GM18526 (cell line): ENCODE results near the gene CFAP251.

Experiments
- POLR2A ChIP-seq: IDR thresholded peaks from 3 replicates; pipeline ENCODE4 v1.6.1; 2011; ENCODE audit not compliant: insufficient read length; ENCODE audit errors: extremely low read depth

CFAP251 gene

DNA sequence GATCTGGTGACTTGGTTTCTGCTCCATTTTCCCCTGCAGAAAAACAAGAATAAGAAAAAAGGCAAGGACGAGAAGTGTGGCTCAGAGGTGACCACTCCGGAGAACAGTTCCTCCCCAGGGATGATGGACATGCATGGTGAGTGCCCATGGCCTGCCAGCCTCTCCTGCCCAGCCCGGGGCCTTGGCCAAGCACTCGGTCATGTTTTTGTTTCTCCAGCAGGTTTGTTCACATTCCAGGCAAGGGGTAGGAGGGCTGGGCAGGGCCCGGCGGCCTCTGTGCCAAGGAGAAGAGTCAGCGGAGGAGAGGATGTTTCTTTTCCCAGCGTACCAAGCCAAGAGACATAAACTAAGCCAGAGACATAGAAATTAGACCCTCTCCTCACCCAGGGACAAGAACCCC, 116.9 kb downstream of the CFAP251 start:
- no peak for TF ChIP-seq POLR2A

GRCh38 chr12:122036153-122036552, 117.8 kb downstream of the CFAP251 start:
- no peak for TF ChIP-seq POLR2A

DNA sequence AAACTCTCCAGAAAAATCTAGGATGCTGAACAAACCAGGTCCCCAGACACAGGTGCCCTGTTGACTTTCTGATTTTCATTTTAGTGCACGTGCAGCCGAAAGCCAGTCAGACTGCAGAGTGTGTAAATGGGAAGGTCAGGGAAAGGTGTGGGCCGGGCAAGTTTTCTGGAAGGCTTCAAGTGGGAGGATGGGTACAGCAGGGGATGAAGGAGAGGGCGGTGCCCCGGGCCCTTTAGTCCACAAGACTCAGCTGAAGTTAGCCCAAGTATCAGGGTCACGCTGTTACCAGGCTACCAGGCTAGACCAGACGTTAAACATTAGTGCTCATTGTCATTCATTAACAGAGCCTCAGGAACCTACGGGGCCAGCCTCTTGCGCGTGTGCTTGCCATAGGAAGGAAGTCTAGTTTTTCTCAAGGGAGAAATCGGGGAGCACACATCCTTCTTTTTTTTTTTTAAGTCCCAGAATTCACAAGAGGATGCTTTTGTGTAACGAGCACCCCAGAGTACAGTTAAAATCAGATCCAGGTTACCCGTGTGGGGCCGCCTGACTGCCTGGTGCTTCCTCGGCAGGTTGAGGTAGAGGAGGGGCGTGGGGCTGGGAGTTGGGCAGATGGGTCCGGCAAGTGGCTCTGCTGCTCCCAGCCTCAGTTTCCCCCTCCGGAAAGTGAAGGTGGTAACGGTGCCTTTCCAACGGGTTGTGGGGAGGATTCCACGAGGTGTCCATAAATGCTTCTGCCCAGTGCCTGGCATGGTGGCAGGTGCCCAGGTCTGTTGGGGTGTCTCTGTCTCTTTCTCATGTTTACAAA, 122.4 kb downstream of the CFAP251 start:
- TF ChIP-seq POLR2A: no peak

- no peak for TF ChIP-seq POLR2A
These were observed 124.5 kb downstream of the CFAP251 start for GRCh38 chr12:122042910-122043309.

- TF ChIP-seq POLR2A: no peak
These were observed 125.1 kb downstream of the CFAP251 start for GRCh38 chr12:122043476-122043875.

- TF ChIP-seq POLR2A: no peak
These were observed 126.9 kb downstream of the CFAP251 start for GRCh38 chr12:122045262-122045661.

DNA sequence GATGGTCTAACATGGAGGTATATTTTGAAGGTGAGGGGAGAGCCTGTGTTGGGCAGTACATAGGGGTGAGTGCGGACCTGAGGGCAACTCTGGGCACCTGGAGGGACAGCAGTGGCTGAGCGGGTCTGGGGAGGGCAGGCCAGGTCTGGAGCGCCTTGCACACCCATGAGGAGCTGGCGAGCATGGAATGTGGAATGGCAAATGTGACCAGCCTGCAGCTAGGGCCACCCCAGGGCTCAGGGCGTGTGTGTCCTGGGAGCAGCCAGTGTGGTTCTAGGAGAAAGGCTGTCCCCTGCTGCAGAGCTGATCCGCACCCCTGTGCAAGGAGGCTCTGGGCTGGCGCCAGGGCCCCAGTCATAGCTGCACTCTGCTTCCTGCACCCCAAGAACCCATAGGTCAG, 127.8 kb downstream of the CFAP251 start:
- no peak for TF ChIP-seq POLR2A

GRCh38 chr12:122048151-122048550, 129.8 kb downstream of the CFAP251 start:
- TF ChIP-seq POLR2A: no peak

GRCh38 chr12:122049827-122050226, 131.4 kb downstream of the CFAP251 start:
- TF ChIP-seq POLR2A: no peak

DNA sequence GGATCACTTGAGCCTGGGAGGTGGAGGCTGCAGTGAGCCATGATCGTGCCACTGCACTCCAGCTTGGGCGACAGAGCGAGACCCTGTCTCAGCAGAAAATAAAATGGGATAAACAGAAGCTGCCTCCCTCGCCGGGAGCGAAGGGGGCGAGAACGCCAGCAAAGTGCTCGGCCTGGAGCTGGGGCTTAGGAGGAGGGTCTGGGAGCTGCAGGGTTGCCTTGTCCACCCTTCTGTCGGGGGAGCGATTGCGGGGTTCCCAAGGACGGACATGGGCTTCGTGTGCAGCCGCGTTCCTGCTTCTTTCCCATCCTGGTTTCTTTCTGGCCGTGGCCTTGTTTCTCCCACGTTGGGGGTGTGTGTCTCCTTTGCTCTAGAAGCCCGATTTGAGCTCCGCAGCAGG, 132.3 kb downstream of the CFAP251 start:
- TF ChIP-seq POLR2A: no peak

GRCh38 chr12:122051231-122051876, 133.0 kb downstream of the CFAP251 start:
- TF ChIP-seq POLR2A: no peak

GRCh38 chr12:122052285-122052684, 133.9 kb downstream of the CFAP251 start:
- no peak for TF ChIP-seq POLR2A
